Measurements from ENCODE around the gene ORM1. TPM values are rescaled to one million over a fixed set of nuclear protein-coding genes. Genes with fewer than 3 reads are reported as not detected.

Gene ORM1
- total RNA-seq, 1 experiment from 2014 or later, result not detected

DNA sequence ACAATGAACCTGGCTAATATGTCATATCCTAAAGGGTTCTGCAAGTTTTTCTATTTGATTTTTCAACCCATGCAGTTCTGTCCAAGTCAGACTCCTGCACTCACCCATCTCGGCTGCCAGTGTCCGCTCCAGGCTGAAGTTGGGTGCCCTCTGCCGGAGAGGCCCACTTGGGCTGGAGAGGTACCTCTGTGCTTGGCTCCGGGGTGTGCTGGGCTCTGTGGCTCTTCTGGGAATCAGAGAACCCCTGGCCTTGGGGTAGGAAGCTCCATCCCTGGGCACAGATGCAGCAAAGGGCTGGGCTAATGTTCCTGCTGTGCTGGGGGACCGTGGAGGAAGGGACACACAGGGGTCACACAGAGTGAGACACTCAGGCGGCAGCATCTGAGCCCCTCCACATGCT lies 32.9 kb downstream of the ORM1 start:
- DNase-seq, result no peak
- no peak overlapping the region for H2AFZ ChIP-seq (ENCODE audit: low read length)
- CTCF ChIA-PET, result no interaction called here

DNA sequence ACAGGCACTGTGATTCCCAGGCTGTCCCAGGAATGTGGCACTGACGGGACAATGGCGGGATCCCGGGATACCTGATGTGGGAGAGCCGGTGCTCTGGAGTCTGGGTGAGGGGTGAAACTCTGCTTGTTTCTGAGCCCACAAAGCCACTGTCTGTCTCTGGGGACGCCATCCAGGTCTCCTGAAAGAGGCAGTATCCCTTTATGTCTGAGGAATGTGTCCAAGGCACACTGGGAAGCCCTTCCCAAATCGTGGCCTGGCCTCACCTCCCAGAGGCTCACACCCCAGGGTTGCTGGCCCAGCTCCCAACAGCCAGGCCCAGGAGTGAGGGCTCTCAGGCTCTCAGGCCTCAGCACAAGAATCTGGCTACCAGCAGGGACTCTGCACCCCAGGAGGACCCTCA lies 33.9 kb downstream of the ORM1 start:
- Histone ChIP-seq H3K9me2 (replicated peaks; ENCODE audit: low read length) (no peaks in the 10 kb centered on the region), H3K4me2 (ENCODE audit: low read length) (no peak overlapping the region), H3K79me2 (ENCODE audit: low read length) (no peaks in the 10 kb centered on the region), H4K20me1 (ENCODE audit: low read length) (no peaks in the 10 kb centered on the region), H3K9me3 (ENCODE audit: low read length) (no peaks in the 10 kb centered on the region), H3K27me3 (ENCODE audit: low read length) (no peaks in the 10 kb centered on the region), H2AFZ (ENCODE audit: low read length) (no peak overlapping the region), H3K36me3 (ENCODE audit: low read depth, low read length) (no peaks in the 10 kb centered on the region), H3K27ac (ENCODE audit: low read length) (no peak overlapping the region), H3K4me3 (ENCODE audit: low read length) (no peak overlapping the region), H3K9ac (ENCODE audit: low read length) (no peak overlapping the region), H3F3A (ENCODE audit: low read length, unreplicated experiment) (no peaks in the 10 kb centered on the region), H3K4me1 (ENCODE audit: insufficient read depth, low read length) (no peaks in the 10 kb centered on the region)
- CTCF ChIA-PET, result no interaction called here
- POLR2A ChIA-PET (ENCODE audit: unreplicated experiment), result no interaction called here
- no TSS peak for BruUV-seq (replicated peaks)
- DNase-seq (no peak), ATAC-seq (no peak)
- intact Hi-C loops (cut with micrococcal nuclease), result no loop called here
- no peak for TF ChIP-seq EZH2 (IDR thresholded peaks at IDR 0.05; ENCODE audit: low read length, unreplicated experiment)
- no peak for TF ChIP-seq EZH2phosphoT487 (IDR thresholded peaks at IDR 0.05; ENCODE audit: borderline replicate concordance, low read length)
- TF ChIP-seq, protein P1, sequence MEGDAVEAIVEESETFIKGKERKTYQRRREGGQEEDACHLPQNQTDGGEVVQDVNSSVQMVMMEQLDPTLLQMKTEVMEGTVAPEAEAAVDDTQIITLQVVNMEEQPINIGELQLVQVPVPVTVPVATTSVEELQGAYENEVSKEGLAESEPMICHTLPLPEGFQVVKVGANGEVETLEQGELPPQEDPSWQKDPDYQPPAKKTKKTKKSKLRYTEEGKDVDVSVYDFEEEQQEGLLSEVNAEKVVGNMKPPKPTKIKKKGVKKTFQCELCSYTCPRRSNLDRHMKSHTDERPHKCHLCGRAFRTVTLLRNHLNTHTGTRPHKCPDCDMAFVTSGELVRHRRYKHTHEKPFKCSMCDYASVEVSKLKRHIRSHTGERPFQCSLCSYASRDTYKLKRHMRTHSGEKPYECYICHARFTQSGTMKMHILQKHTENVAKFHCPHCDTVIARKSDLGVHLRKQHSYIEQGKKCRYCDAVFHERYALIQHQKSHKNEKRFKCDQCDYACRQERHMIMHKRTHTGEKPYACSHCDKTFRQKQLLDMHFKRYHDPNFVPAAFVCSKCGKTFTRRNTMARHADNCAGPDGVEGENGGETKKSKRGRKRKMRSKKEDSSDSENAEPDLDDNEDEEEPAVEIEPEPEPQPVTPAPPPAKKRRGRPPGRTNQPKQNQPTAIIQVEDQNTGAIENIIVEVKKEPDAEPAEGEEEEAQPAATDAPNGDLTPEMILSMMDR (conservative IDR thresholded peaks at IDR 0.05; ENCODE audit: low read depth, low read length), result no peak

More for the DNA sequence above, 32.9 kb downstream of the ORM1 start:
- H3K4me2 ChIP-seq (ENCODE audit: low read length), result no peak overlapping the region
- no peaks in the 10 kb centered on the region for H3F3A ChIP-seq (ENCODE audit: low read length, unreplicated experiment)
- no peak overlapping the region for H3K4me3 ChIP-seq (ENCODE audit: low read length)
- POLR2A ChIA-PET (ENCODE audit: unreplicated experiment), result no interaction called here
- H3K79me2 ChIP-seq (ENCODE audit: low read length), result no peaks in the 10 kb centered on the region
- no peak for ATAC-seq
- H3K36me3 ChIP-seq (ENCODE audit: low read depth, low read length), result no peaks in the 10 kb centered on the region
- no peaks in the 10 kb centered on the region for H3K9me3 ChIP-seq (ENCODE audit: low read length)
- H3K9ac ChIP-seq (ENCODE audit: low read length), result no peak overlapping the region
- TF ChIP-seq EZH2 (IDR thresholded peaks at IDR 0.05; ENCODE audit: low read length, unreplicated experiment) (no peak), EZH2phosphoT487 (IDR thresholded peaks at IDR 0.05; ENCODE audit: borderline replicate concordance, low read length) (no peak)
- TF ChIP-seq, protein P1 (conservative IDR thresholded peaks at IDR 0.05; ENCODE audit: low read depth, low read length), result no peak
- intact Hi-C loops (cut with micrococcal nuclease), result no loop called here
- no peaks in the 10 kb centered on the region for H3K4me1 ChIP-seq (ENCODE audit: insufficient read depth, low read length)
- no peaks in the 10 kb centered on the region for H4K20me1 ChIP-seq (ENCODE audit: low read length)
- no peaks in the 10 kb centered on the region for H3K27me3 ChIP-seq (ENCODE audit: low read length)
- no peaks in the 10 kb centered on the region for H3K9me2 ChIP-seq (replicated peaks; ENCODE audit: low read length)
- no TSS peak for BruUV-seq (replicated peaks)
- no peak overlapping the region for H3K27ac ChIP-seq (ENCODE audit: low read length)

DNA sequence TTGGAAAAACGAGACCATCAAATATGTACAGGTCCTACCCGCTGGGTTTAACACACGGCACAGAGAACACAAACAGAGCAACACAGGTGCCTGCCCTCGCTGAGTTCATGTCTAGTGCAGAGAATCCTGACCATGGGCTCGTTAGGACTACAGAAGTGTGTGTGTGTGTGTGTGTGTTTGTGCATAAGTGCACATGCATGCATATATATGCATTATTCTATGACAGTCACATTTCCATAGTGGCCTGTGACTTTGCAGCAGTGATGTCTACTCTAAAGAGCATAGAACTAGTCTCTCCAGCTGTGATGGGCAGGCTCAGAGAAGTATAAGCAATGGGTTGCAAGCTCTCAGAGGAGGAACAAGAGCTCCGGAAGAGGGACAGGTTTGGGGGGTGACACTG lies 34.5 kb downstream of the ORM1 start:
- BruUV-seq (replicated peaks), result no TSS peak
- Histone ChIP-seq H3K9me2 (replicated peaks; ENCODE audit: low read length) (no peaks in the 10 kb centered on the region), H3K9me3 (ENCODE audit: low read length) (no peaks in the 10 kb centered on the region), H3F3A (ENCODE audit: low read length, unreplicated experiment) (no peaks in the 10 kb centered on the region), H3K27ac (ENCODE audit: low read length) (no peak overlapping the region), H3K4me3 (ENCODE audit: low read length) (no peak overlapping the region), H3K79me2 (ENCODE audit: low read length) (no peaks in the 10 kb centered on the region), H4K20me1 (ENCODE audit: low read length) (no peaks in the 10 kb centered on the region), H3K4me2 (ENCODE audit: low read length) (no peak overlapping the region), H3K9ac (ENCODE audit: low read length) (no peak overlapping the region), H3K27me3 (ENCODE audit: low read length) (no peaks in the 10 kb centered on the region), H3K36me3 (ENCODE audit: low read depth, low read length) (no peaks in the 10 kb centered on the region), H3K4me1 (ENCODE audit: insufficient read depth, low read length) (no peaks in the 10 kb centered on the region), H2AFZ (ENCODE audit: low read length) (no peak overlapping the region)
- ChIA-PET POLR2A (ENCODE audit: unreplicated experiment) (no interaction called here), CTCF (no interaction called here)
- intact Hi-C loops (cut with micrococcal nuclease), result no loop called here
- ATAC-seq (no peak), DNase-seq (no peak)
- TF ChIP-seq EZH2 (IDR thresholded peaks at IDR 0.05; ENCODE audit: low read length, unreplicated experiment), result no peak
- TF ChIP-seq, protein P1 (conservative IDR thresholded peaks at IDR 0.05; ENCODE audit: low read depth, low read length), result no peak
- TF ChIP-seq EZH2phosphoT487 (IDR thresholded peaks at IDR 0.05; ENCODE audit: borderline replicate concordance, low read length), result no peak
